Activated CD8-positive, alpha-beta memory T cell treated with anti-CD3 and anti-CD28 coated beads for 1 hour (primary cell): ENCODE data around the gene COX15.
A peak's percentile ranks its signal among the peaks of the same experiment; 100 is the strongest.
"Not testable (repeated sequence)": the region's sequence is repeated elsewhere in the genome, so short reads cannot be mapped to it uniquely, and the experiment has no call there.

ENCODE experiments used
- DNase-seq, 2 donors: peaks; one replicate each; pipeline ENCODE4 v3.0.0-alpha.2; 2020; ENCODE audit warnings: low read depth in 1 of 2; ENCODE audit errors: extremely low read depth in 1 of 2

The COX15 gene

GRCh38 chr10:99732033-99732842 is at the start of gene COX15, which contains the start of gene CUTC:
TSS of gene COX15 (minus strand) at chr10:99732127. CDS start at chr10:99732049, 78 bp downstream.
TSS of gene CUTC (plus strand) at chr10:99732234. CDS start at chr10:99732349, 115 bp downstream.
- peak; percentile 86 to 90 for DNase-seq

GRCh38 chr10:99779335-99779734 is 47.4 kb upstream of the COX15 start:
- no peak for DNase-seq

- no peak for DNase-seq
These were observed 46.2 kb upstream of the COX15 start for GRCh38 chr10:99777918-99778714.

GRCh38 chr10:99775850-99776249 is 43.9 kb upstream of the COX15 start:
- DNase-seq, result no peak

GRCh38 chr10:99770408-99771045 is 38.6 kb upstream of the COX15 start:
- no peak for DNase-seq

- DNase-seq, result no peak
These were observed 37.8 kb upstream of the COX15 start for GRCh38 chr10:99769706-99770105.

- DNase-seq, result no peak
These were observed 36.6 kb upstream of the COX15 start for GRCh38 chr10:99768556-99768955.

- DNase-seq, result no peak
These were observed 36.0 kb upstream of the COX15 start for GRCh38 chr10:99767901-99768300.

- DNase-seq, result no peak
These were observed 34.4 kb upstream of the COX15 start for GRCh38 chr10:99766302-99766681.

- no peak for DNase-seq
These were observed 33.9 kb upstream of the COX15 start for GRCh38 chr10:99765672-99766301.

- DNase-seq, result no peak
These were observed 29.4 kb upstream of the COX15 start for GRCh38 chr10:99761365-99761764.

- no peak for DNase-seq
These were observed 28.4 kb upstream of the COX15 start for GRCh38 chr10:99760321-99760720.

GRCh38 chr10:99758211-99758891 is 26.4 kb upstream of the COX15 start:
- no peak for DNase-seq

GRCh38 chr10:99756159-99756558 is 24.2 kb upstream of the COX15 start:
- DNase-seq, result no peak

GRCh38 chr10:99754670-99755069 is 22.7 kb upstream of the COX15 start:
- no peak for DNase-seq

GRCh38 chr10:99750641-99751040 is 18.7 kb upstream of the COX15 start:
- DNase-seq, result no peak

- no peak for DNase-seq
These were observed 17.0 kb upstream of the COX15 start for GRCh38 chr10:99748823-99749451.

GRCh38 chr10:99746166-99746565 is 14.2 kb upstream of the COX15 start:
- not testable (repeated sequence) for DNase-seq

GRCh38 chr10:99743841-99744240 is 11.9 kb upstream of the COX15 start:
- no peak for DNase-seq

GRCh38 chr10:99742701-99743100 is 10.8 kb upstream of the COX15 start:
- DNase-seq, result no peak
